Ecto neural progenitor cell (in vitro differentiated cells): ENCODE measurements around the gene ACLY.
A peak's percentile ranks its signal among the peaks of the same experiment; 100 is the strongest.
"Not testable (repeated sequence)": the region's sequence is repeated elsewhere in the genome, so short reads cannot be mapped to it uniquely, and the experiment has no call there.

ENCODE experiments used
- DNase-seq: peaks from one replicate; pipeline ENCODE4 v3.0.0-alpha.2; 2018; ENCODE audit warnings: low spot score

The ACLY gene

DNA sequence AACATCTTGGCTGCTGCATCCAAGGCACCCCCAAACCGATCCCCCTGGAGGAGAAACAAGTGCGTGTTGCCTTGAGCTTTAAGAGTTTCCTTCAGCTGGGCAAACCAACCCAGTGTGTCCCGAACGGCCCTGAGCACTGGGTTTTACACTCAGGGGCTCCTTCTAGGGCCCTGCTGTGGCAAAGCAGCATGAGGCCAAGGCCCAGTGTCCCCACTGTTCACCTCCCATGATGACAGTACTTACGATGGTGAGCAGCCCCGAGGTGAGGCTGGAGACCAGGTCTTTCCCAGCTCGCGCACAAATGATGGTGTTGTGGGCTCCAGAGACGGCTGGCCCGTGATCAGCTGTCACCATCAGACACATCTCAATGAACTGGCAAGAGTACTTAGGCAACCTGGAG is 47.0 kb downstream of the ACLY start:
- no peak for DNase-seq

DNA sequence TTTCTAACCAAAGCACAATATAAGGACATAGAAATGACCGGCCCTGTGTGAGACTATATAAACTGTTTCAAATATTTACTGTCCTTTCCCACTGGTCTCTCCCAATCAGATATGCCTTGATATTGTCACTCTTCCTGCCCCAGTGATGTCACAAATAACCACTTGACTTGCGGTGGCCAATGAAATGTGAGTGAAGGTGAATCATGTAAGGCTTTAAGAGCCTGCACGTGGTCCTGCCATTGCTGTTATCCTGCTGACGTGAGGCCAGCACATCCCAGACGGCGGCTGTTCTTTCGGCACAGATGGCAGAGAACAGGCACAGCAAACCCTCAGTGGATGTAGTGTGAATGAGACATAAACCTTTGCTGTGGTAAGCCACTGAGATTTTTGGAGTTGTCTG is 48.1 kb downstream of the ACLY start:
- no peak for DNase-seq

DNA sequence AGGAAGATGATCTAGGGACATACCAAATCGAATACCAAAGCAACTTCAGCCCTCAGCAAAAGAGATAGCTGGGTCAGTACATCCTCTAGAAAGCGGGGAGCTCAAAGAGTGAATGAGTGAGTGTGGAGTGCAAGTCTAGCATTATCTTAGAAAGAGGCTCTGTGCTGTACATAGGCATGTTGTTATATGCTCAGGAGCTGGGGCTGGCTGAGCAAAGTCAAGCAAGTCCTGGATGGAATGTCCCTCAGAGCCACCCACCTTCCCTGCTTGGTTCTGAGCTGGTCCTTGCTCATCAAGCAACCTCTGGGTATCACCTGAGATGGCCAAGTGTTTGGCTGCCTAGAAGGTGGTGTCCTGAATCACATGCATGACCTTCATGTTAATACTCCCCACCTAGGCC is 48.7 kb downstream of the ACLY start:
- no peak for DNase-seq

DNA sequence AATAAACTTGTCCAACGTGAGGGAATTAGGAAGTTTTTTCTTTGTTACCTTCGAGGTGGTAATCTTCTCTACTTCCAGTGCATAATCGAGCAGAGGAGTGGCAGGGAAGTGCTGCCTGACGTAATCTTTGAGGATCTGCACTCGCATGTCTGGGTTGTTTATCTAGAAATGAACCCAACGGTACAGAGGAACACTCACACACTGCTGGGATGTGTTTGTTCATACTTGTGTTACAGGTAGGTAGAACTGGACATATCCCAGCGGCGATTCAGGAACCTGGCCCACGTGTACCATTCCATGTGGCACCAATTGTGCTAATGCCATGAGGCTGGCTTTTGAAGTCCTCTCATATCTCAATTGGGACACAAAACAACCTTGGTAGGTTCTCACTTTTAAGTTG is 49.3 kb downstream of the ACLY start:
- no peak for DNase-seq

DNA sequence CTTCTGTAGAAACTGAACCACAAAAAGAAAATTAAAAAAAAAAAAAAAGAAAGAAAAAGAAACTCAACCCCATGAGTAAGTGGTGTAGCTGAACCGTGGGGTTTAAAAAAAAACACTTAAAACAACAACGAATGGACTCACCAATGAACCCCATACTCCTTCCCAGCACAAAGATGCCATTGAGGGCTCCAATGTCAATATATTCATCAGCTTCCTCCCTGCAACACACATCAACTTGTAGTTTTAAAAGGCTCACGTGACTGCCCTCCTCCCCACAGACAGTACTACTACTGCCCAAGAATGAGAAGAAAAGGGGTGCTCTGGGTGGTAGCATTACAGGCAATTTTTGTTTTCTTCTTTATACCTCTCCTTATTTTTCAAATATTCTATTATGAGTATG is 50.2 kb downstream of the ACLY start:
- no peak for DNase-seq

DNA sequence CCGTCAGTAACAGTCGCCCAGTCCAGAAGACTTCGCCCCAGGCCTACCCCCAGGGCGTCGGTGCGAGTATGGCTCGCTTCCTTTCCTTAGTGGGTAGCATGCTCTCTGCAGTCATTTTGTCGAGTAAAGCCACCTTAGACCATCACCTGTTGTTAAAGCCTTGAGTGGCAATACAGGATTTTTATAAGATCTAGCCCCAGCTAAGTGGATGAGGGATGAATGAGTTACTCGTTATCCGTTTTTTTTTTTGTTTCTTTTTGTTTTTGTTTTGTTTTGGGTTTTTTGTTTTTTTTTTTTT is 53.2 kb downstream of the ACLY start:
- DNase-seq = no peak

DNA sequence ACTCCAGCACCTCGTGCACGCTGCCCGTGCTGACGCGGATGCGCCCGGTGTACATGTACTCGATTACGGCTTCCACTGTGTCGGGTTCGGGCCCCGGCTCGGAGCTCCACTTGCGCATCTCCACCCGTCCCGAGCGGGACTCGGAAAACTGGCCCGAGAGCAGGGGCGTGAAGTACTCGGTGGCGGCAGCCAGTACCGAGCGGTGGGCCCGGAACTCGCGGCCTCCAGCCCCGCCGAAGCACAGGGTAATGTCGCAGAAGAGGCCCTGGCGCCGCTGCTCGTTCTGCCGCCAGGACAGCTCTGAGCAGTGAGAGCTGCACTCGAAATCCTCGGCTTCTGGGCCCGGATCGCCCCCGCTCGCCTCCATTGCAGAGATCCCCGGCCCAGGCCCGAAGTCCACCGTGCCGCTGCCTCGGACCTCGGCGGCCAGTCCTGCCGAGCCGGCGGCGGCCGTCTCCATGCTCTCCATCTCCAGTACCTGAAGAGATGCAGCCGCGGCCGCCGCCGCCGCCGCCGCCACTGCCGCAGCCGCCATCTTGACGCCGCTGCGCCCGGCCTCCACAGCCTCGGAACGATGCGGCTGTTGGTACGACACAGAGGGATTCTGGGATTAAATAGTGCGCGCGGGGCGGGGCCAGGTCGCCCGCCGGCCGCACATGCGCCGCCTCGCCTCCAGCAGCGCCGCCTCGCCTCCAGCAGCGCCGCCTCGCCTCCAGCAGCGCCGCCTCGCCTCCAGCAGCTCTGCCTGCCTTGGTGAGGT is 53.7 kb downstream of the ACLY start, which contains the start of gene KLHL11:
KLHL11 (minus strand) TSS at position 588 of the 760 bp plus-strand sequence; CDS start at position 535, 53 bp downstream.
- peak; percentile 96 for DNase-seq

DNA sequence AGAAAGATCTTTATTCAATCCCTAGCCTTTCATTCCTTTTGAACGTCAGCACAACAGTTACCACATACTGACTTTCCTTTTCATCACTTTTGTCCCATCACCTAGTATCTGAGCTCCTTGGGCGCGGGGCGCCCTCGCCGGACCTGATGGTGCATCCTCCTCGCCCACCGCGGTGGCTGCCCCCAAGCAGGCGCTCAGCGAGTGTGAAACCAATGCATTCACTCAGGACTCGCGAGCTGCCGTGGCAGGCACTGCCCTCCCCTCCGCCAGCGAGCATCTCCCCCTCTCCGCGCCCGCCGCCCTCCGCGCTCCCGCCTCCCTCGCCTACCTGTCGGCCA is 54.3 kb downstream of the ACLY start:
- no peak for DNase-seq

DNA sequence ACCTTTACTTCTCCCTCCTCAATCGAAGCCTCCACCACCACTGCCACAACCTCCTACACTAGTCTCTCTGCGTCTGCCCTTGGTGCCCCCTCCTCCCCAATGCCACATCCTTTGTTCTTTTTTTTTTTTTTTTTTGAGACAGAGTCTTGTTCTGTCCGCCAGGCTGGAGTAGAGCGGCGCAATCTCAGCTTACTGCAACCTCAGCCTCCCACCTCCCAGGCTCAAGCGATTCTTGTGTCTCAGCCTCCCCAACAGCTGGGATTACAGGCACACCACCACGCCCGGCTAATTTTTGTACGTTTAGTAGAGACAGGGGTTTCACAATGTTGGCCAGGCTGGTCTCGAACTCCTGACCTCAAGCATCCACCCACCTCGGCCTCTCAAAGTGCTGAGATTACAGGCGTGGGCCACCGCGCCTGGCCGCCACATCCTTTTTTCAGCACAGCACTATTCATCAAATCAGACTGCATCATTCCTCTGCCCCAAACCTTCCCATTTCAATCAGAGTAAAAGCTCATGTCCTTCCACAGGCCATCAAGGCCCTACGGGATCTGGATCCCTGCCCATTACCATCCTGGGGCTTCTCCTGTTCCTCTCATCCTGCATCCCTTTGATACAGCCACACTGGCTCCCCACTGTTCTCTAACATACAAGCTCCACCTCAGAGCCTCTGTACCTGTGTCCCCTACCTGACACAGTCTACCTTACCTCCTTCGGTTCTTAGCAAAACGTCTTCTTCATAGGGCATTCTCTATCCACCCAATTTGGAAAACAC is 55.5 kb downstream of the ACLY start:
- DNase-seq = no peak

DNA sequence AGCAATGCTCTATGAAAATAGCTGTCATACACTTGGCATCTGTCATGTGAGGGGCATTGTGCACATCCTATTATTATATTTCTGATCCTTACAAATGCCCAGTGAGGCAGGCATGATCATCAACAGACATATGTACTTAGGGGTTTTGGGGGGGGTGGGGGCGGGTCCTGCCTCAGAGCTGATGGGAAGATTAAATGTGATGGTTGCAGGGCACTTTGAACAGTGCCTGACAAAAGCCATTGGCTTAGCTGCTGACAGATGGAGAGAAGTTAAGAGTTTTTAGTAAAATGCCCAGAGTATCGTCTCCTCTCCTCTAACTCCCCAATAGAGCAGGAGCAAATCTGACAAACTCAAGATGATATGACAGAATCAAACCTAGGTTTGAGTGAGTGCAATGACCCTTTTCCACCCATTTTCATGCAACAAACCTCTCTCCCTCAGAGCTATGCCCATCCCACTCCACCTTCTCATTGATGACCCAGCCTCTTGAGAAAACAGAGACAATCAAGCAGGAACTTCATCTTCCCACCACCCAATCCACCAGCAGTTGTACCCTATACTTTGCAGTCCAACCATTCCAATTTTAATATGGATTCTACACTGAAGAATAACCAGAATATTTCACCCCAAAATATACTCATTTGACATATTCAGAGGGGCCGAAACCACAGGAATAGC is 58.4 kb downstream of the ACLY start:
- no peak for DNase-seq

DNA sequence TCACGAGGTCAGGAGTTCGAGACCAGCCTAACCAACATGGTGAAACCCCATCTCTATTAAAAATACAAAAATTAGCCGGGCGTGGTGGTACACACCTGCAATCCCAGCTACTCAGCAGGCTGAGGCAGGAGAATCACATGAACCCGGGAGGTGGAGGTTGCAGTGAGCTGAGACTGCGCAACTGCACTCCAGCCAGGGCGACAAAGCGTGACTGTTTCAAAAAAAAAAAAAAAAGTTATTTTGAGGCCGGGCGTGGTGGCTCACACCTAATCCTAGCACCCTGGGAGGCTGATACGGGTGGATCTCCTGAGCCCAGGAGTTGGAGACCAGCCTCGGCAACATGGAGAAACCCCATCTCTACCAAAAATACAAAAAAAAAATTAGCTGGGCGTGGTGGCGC is 67.4 kb downstream of the ACLY start:
- DNase-seq = not testable (repeated sequence)

DNA sequence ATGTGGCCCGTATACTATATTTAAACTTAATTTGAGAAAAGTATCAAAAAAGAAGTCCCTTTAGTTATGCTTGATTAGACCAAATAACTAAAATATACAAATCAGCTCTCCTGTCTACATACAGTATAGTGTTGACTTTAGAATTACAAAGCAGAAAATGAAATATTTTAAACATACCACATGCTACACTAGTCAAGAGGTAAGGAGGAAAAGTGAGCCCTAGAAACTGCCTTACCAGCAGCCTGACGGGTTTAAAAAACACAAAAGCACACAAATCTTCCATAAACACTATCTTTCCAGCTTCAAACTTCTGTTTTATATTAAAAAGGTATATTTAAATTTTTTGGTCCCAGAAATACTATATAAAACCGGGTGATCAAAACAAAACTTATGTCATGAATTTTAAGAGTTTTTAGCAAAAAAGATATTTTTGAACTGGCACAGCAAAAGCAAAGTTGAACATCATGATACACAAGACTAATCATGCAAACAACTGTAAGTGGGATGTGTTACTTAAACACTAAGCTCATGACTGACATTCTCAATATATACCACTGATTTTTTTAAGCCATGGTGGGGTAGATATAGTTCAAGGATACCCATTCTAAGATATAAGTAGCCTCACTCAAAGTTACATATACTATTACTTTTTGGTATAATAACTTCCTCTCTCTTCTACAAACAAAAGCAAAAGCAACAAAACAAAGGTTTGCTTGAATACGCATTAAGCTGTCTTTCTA is 69.3 kb downstream of the ACLY start:
- no peak for DNase-seq

DNA sequence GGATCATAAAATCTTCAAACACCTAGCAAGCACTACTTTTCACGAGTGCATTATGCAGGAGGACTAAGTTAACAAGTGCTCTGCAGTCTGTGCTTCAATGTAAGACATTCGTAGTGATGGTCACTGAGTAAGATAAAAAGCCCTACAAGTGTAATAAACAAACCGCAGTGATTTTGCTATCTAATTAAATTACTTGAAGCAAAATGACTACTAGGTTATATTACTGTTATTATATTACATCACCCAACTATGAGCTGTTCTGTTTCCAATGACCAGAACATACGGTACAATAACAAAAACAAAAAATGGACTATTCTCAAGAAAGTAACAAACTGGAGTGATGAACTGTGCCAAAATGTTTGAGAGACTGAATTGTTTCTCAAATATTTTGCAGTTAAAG is 70.0 kb downstream of the ACLY start:
- no peak for DNase-seq

DNA sequence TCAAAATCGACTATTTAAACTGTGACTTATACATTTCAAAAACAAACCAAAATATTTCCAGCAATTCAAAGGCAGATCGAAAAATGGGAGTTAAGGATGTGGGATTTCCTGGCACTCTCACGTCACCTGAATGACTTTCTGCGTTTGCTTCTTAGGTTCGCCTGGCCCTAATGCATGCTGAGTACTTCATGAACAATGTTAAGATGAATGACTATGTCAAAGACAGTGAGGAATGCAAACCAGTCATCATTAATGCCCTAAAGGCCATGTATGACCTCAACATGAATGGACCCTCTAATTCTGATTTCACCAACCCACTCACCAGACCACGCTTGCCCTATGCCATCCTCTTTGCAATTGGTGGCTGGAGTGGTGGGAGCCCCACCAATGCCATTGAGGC is 73.8 kb downstream of the ACLY start:
- no peak for DNase-seq

DNA sequence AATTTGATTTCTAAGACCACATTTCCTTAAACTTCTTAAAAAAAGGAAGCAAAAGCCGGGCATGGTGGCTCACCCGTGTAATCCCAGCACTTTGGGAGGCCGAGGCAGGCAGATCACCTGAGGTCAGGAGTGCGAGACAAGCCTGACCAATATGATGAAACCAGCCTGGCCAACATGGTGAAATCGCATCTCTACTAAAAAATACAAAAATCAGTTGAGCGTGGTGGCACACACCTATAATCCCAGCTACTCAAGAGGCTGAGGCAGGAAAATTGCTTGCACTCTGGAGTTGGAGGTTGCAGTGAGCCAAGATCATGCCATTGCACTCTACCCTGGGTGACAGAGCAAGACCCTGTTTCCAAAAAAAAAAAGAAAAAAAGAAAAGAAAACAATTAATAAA is 78.0 kb downstream of the ACLY start:
- DNase-seq = not testable (repeated sequence)

DNA sequence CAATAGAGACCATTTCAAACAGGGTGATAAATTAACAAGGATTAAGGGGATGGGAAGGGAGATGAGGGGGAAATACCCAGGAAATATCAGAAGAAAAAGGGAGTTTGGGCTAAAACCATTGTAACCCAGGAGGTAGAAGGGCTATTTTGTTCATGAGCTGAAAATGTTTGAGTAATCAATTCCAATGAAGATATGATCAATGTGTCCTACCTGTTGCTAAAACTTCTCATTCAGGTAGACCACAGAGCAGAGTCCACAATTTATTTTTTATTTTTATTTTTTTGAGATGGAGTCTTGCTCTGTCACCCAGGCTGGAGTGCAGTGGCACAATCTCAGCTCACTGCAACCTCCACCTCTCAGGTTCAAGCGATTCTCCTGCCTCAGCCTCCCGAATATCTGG is 79.3 kb downstream of the ACLY start:
- not testable (repeated sequence) for DNase-seq

DNA sequence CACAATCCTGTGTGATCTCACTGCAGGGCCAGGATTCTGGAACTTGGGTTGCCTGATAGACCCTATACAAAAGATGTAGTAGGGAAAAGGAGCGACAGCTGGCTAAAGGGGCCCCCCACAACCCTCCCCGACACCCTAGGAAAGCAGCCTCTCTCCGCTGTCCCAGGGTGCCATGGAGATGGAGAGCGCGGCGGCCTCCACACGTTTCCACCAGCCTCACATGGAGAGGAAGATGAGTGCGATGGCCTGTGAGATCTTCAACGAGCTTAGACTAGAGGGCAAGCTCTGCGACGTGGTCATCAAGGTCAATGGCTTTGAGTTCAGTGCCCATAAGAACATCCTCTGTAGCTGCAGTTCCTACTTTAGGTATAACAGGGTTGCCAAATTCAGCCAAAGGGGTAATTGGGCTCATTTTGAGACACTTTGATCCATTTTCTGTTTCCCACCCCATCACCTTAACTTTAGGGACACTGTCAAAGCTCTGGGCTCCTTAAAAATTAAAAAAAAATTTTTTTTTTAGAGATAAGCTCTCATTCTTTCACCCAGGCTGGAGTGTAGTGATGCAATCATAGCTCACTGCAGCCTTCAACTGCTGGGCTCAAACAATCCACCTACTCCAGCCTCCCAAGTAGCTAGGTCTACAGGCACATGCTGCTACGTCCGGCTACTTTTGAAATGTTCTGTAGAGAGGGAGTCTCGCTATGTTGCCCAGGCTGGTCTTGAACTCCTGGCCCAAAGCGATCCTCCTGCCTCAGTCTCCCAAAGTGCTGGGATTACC is 80.8 kb downstream of the ACLY start, which contains the start of gene KLHL10:
KLHL10 (plus strand) TSS at position 65 of the 778 bp plus-strand sequence; CDS start at position 173, 108 bp downstream.
- no peak for DNase-seq

DNA sequence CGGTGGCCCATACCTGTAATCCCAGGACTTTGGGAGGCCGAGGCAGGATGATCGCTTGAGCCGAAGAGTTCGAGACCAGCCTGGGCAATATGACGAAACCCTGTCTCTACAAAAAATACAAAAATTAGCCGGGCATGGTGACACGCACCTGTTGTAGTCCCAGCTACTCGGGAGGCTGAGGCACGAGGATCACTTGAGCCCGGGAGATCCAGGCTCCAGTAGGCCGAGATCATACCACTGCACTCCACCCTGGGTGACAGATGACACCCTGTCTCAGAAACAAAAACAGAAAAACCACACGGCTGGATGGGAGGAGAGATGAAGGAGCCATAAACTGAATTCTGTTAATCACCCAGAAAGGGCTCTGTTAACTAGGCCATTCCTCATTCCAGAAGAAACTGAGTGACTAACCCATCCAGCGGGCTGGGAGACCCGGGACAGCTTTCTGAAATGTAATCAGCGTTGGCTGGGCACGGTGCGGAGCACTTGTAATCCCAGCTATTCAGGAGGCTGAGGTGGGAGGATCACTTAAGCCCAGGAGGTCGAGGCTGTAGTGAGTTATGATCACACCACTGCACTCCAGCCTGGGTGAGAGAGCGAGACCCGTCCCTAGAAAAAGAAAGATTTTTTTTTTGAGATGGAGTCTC is 82.1 kb downstream of the ACLY start:
- no peak for DNase-seq

DNA sequence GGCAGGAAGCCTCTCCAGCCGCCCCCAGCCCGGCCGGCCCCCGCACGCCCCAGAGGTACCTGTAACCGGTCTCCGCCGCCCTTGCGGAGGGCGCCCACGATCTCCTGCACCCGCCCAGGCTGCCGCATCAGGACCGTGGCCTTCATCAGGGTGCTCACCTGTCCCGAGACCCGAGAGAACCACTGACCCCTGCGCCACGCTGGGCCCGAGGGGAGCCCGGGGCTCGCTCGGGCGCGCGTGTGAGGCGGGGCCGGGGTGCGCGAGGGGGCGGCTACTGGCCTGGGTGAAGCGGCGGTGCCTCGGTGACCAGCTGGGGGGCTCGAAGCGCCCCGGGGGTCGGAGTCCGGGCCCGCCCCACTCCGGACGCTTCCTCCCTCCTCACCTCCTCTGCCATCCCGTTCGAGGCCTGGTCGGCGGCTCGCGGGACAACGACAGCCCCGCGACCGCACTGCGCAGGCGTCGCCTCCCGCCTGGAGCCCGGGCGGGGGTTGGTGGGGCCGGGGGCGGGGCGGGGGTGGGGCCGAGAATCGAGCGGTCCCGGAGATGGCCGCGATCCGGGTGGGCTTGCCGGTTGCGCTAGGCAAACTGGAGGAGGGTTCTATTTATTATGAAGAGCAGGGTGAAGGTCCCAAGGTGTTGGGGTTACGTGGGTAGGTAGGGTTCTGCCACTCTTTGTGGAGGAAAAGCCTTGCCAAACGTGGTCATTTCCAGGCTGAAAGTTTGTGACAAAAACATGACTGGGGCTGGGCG is 82.8 kb downstream of the ACLY start, which contains the start of gene NT5C3B:
NT5C3B (minus strand) TSS at position 433 of the 750 bp plus-strand sequence; CDS start at position 394, 39 bp downstream.
- DNase-seq = peak; percentile 87

DNA sequence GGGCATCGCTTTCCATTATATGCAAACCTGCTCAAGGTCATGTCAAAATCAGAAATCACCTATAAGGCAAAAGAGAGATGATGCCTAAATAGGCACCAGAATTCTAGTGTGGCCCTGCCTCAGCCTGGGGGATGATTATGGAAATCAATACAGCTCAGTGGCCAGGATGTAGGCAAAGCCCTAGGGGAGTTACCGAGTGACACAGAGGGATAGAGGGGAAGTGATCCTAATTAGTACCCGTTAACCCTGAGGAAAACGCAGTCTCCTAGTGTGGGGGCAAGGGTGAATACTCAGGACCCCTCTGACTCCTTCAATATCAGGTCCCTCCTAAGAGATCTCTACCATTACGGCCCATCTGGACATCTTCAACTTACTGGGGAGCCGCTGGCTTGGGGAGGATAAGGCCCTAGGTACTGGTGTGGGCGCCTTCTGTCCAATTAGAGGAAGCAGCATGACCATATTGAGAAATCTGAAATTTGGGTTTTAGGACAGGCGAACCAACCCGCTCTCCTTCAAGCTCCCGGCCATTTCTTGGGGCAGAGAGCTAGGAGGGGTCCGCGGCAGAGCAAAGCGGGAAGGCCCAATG is 83.4 kb downstream of the ACLY start:
- DNase-seq = no peak
